ENCODE results near the gene NKD2.

The NKD2 gene

GRCh38 chr5:1074816-1075554 is 66.4 kb downstream of the NKD2 start:
- no peak overlapping the region for H3K4me3 ChIP-seq (ENCODE audit: low read length)
- no peak for TF ChIP-seq CTCF (IDR thresholded peaks at IDR 0.05; ENCODE audit: insufficient read depth, low read depth, low read length, missing control alignments)
- DNase-seq (ENCODE audit: low read depth), result no peak

- no peak for DNase-seq (ENCODE audit: low read depth)
- no peak overlapping the region for H3K4me3 ChIP-seq (ENCODE audit: low read length)
- TF ChIP-seq CTCF (IDR thresholded peaks at IDR 0.05; ENCODE audit: insufficient read depth, low read depth, low read length, missing control alignments), result no peak
Observed at GRCh38 chr5:1075555-1075881, 66.9 kb downstream of the NKD2 start.

GRCh38 chr5:1075931-1076330 is 67.3 kb downstream of the NKD2 start:
- DNase-seq (ENCODE audit: low read depth), result no peak
- TF ChIP-seq CTCF (IDR thresholded peaks at IDR 0.05; ENCODE audit: insufficient read depth, low read depth, low read length, missing control alignments), result no peak
- H3K4me3 ChIP-seq (ENCODE audit: low read length), result no peak overlapping the region

DNA sequence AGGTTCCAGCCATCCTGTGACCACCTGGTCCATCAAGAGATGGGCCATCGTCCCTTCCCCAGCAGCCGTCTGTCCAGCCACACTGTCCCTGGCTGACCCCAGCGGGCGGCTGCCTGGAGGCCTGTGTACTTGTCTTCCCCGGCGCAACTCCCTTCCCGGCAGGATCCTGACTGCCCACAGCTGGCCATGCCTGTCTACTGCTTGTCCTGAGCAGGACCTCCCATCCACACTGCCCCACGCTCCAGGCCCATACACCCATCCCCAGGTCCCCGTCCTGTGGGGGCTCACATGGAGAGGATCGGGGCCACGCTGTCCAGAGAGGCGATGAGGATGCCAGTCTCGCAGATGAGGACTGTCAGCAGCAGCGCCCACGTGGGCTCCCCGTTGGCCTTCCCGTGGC is 67.8 kb downstream of the NKD2 start:
- TF ChIP-seq CTCF (IDR thresholded peaks at IDR 0.05; ENCODE audit: insufficient read depth, low read depth, low read length, missing control alignments), result no peak
- no peak overlapping the region for H3K4me3 ChIP-seq (ENCODE audit: low read length)
- no peak for DNase-seq (ENCODE audit: low read depth)

GRCh38 chr5:1077026-1077425 is 68.4 kb downstream of the NKD2 start:
- DNase-seq (ENCODE audit: low read depth), result no peak
- H3K4me3 ChIP-seq (ENCODE audit: low read length), result no peak overlapping the region
- TF ChIP-seq CTCF (IDR thresholded peaks at IDR 0.05; ENCODE audit: insufficient read depth, low read depth, low read length, missing control alignments), result no peak

- DNase-seq (ENCODE audit: low read depth), result no peak
- no peak overlapping the region for H3K4me3 ChIP-seq (ENCODE audit: low read length)
- no peak for TF ChIP-seq CTCF (IDR thresholded peaks at IDR 0.05; ENCODE audit: insufficient read depth, low read depth, low read length, missing control alignments)
Observed at GRCh38 chr5:1077491-1078020, 69.0 kb downstream of the NKD2 start.

- no peak for TF ChIP-seq CTCF (IDR thresholded peaks at IDR 0.05; ENCODE audit: insufficient read depth, low read depth, low read length, missing control alignments)
- no peak overlapping the region for H3K4me3 ChIP-seq (ENCODE audit: low read length)
- no peak for DNase-seq (ENCODE audit: low read depth)
Observed at GRCh38 chr5:1078206-1078605, 69.6 kb downstream of the NKD2 start.

All from epithelial cell of esophagus (primary cell).